IPS-15b (cell line): ENCODE data around the gene SLC35B4.
A peak's percentile ranks its signal among the peaks of the same experiment; 100 is the strongest.

Source experiments
- H3K27me3 ChIP-seq: one replicate; pipeline ENCODE4 v1.6.1; 2013; ENCODE audit warnings: low read length; ENCODE audit not compliant: control insufficient read depth, insufficient read depth
- H3K36me3 ChIP-seq: one replicate; pipeline ENCODE4 v1.6.1; 2013; ENCODE audit warnings: low read length; ENCODE audit not compliant: control insufficient read depth, insufficient read depth
- H3K4me1 ChIP-seq: one replicate; pipeline ENCODE4 v1.6.1; 2013; ENCODE audit warnings: mild to moderate bottlenecking, low read length; ENCODE audit not compliant: control insufficient read depth, insufficient read depth
- H3K4me3 ChIP-seq: one replicate; pipeline ENCODE4 v1.5.1; 2013; ENCODE audit warnings: low read depth, low read length
- H3K9ac ChIP-seq: one replicate; pipeline ENCODE4 v1.6.1; 2013; ENCODE audit warnings: low read depth, mild to moderate bottlenecking, low read length
- H3K9me3 ChIP-seq: one replicate; pipeline ENCODE4 v1.6.1; 2013; ENCODE audit warnings: mild to moderate bottlenecking, low read length; ENCODE audit not compliant: control insufficient read depth, insufficient read depth

Gene SLC35B4

DNA sequence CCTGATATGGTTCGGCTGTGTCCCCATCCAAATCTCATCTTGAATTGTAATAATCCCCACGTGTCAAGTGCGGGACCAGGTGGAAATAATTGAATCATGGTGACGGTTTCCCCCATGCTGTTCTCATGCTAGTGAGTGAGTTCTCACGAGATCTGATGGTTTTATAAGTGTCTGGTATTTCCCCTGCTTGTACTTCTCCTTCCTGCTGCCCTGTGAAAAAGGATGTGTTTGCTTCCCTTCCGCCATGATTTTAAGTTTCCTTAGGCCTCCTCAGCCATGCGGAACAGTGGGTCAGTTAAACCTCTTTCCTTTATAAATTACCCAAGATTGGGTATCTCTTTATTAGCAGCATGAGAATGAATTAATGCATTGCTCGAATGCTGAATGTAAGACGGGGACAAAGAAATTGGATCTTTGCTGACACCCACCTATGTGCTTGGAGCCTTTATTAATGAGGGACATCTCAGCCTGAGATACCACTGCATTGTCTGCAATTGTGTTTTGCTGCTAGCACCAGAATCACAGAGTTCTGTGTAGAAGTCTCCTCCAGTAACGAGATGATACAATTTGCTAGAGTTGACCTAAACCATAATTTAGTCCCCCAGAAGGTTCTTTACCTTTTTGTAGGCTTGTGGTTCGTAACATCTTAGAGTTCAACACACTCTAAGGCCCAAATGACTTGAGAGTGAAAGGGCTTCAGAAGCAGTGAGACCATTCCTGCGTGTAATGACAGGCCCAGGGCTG, 28.6 kb downstream of the SLC35B4 start:
- H3K9me3 ChIP-seq = no peaks in the 10 kb centered on the region
- H3K9ac ChIP-seq = no peak overlapping the region
- no peaks in the 10 kb centered on the region for H3K27me3 ChIP-seq
- H3K4me3 ChIP-seq = no peak overlapping the region
- peaks cover 3% of the 10 kb centered on the region for H3K4me1 ChIP-seq
- H3K36me3 ChIP-seq = no peaks in the 10 kb centered on the region

DNA sequence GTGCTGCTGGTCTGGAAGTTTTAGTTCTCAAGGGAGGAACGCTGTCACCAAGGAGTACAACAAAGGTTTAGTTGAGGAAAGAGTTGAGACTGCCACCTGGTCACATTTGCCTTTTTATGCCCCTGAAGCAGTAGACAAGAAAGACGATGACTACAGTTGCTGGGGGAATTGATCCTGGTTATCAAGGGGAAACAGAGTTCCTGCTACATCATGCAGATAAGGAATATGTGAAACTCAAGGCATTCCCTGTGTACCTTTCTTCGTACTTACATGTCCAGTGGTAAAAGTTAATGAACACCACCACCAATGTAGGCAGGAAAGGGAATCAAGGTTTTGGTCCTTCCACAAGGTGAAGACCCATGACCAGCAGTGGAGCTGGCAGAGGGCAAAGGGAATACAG, 31.8 kb downstream of the SLC35B4 start:
- H3K9ac ChIP-seq = no peak overlapping the region
- H3K27me3 ChIP-seq = no peaks in the 10 kb centered on the region
- H3K36me3 ChIP-seq = no peaks in the 10 kb centered on the region
- no peak overlapping the region for H3K4me3 ChIP-seq
- no peaks in the 10 kb centered on the region for H3K9me3 ChIP-seq
- H3K4me1 ChIP-seq = peaks cover 3% of the 10 kb centered on the region

DNA sequence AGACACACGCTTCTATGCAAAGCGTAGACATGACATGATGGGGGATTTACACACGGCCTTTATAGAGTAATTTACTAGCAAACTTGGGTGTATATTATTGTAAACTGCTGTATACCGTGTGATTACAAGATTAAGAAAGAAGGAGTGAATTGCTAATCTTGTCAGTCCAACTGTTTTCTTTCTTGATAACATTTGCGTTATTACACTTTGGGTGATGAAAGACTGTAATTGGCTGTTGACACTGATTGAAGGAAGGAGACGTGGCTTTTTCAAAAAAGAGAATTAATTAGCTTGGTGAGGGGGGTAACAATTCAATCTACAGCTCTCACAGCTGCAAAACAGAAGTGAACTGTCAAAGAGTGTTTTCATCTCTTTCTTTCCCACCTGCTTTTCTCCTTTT, 32.7 kb downstream of the SLC35B4 start:
- Histone ChIP-seq H3K4me1 (peaks cover 3% of the 10 kb centered on the region), H3K27me3 (no peaks in the 10 kb centered on the region), H3K36me3 (no peaks in the 10 kb centered on the region), H3K9me3 (no peaks in the 10 kb centered on the region), H3K4me3 (no peak overlapping the region), H3K9ac (no peak overlapping the region)

DNA sequence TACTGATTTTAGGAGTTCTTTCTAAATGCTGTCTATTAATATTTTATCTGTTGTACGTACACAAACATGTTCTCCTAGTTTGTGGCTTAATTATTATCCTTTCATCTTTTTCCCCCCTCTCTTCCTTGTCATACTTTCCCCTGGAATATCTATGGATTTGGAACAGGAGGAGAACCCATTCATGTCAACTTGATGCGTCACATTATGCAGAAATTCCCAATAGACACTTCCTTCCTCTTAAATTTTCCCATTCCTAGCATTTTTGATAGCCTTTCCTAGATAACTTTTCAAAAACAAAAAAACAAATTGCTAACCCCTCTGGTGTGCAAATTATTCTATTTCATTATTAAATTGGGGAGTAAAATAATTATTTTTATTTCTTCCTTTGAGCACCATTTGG, 36.2 kb downstream of the SLC35B4 start:
- Histone ChIP-seq H3K4me1 (no peaks in the 10 kb centered on the region), H3K4me3 (no peak overlapping the region), H3K9me3 (no peaks in the 10 kb centered on the region), H3K9ac (no peak overlapping the region), H3K27me3 (no peaks in the 10 kb centered on the region), H3K36me3 (no peaks in the 10 kb centered on the region)

DNA sequence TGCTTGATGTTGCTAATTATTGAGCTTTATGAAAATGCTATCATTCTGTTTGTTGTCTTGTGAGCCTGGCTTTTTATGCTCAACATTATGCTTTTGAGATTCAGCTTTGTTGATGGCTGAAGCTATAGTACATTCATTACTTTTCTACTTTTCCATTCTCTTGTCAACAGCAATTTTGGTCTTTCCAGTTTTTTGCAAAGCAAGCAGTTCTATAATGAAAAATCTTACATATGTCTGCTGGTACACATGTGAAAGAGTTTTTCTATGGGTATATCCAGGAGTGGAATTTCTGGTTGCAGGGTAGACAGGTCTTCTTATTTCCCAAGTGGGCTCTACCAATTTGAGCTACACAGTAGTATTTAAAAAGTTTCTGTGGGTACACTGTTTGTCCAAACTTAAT, 36.8 kb downstream of the SLC35B4 start:
- no peaks in the 10 kb centered on the region for H3K4me1 ChIP-seq
- no peaks in the 10 kb centered on the region for H3K27me3 ChIP-seq
- no peak overlapping the region for H3K4me3 ChIP-seq
- no peaks in the 10 kb centered on the region for H3K9me3 ChIP-seq
- no peak overlapping the region for H3K9ac ChIP-seq
- no peaks in the 10 kb centered on the region for H3K36me3 ChIP-seq

DNA sequence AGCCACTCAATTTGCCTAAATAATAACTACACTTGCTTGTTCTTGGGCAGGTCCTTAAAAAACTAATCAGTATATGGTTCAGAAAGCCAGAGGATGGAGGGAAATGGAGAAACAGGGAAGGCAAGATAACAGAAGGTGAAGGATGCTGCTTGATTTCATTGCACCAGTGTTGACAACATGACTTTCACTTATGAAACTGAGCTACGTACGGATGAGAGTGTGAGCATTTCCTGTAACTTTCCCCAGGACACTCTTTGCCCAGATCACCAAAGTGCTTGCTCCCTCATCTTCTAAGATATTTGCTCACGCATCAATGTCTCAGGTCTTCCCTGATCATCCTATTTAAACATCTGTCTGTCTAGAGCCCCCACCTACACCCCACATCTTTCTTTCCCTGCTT, 37.4 kb downstream of the SLC35B4 start:
- no peaks in the 10 kb centered on the region for H3K4me1 ChIP-seq
- H3K36me3 ChIP-seq = no peaks in the 10 kb centered on the region
- H3K4me3 ChIP-seq = no peak overlapping the region
- H3K9me3 ChIP-seq = no peaks in the 10 kb centered on the region
- no peaks in the 10 kb centered on the region for H3K27me3 ChIP-seq
- no peak overlapping the region for H3K9ac ChIP-seq

DNA sequence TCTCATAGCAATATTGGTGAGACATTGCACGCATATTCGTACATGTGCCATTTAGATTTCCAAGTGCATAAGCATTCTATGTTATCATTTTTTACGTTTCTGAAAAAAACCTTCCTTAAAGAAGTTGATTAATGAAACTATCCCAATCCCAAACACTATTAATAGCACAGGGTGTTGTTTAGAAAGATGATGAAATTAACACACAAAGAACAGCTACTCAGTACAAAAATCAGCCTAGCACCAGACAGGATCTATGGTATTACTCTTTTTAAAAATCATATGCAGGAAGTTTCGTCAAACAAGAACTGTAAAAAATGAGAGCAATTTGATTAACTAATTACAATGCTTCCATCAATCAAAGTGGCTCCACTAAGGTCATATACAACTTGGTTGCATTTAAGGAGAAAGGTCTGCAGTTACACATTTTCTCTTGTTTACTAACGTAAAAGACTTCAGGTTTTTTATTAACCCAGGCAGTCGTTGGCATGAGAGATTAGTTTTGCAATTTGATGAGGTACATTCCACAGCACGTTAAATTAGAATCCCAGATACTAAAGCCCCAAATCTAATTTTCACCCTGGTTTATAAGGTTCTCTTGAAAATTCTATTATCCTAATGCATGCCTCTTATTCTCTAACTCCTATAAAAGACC, 38.1 kb downstream of the SLC35B4 start:
- H3K36me3 ChIP-seq = no peaks in the 10 kb centered on the region
- H3K9me3 ChIP-seq = no peaks in the 10 kb centered on the region
- H3K9ac ChIP-seq = no peak overlapping the region
- H3K4me3 ChIP-seq = no peak overlapping the region
- H3K27me3 ChIP-seq = no peaks in the 10 kb centered on the region
- H3K4me1 ChIP-seq = no peaks in the 10 kb centered on the region

DNA sequence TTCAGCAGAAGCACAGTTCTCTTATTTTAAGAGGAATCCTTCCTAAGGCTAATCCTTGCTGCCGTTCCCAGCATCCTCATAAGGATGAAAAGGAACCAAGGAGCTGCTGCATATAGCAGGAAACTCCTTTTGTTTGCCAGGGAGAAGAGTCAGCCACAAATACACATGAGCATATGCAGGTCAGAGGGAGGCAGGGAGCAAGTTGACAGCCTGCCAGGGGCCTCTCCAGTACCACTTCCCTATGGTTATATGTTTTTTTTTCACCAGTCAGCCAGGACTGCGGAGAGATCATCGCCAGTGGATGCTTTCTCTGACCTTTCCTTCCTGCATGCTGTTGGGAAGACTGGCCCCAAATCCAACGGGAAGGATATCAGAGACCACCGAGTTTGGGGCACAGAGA, 39.8 kb downstream of the SLC35B4 start:
- H3K36me3 ChIP-seq = no peaks in the 10 kb centered on the region
- no peaks in the 10 kb centered on the region for H3K4me1 ChIP-seq
- no peaks in the 10 kb centered on the region for H3K27me3 ChIP-seq
- H3K9me3 ChIP-seq = no peaks in the 10 kb centered on the region
- peak overlapping the region; percentile 41 for H3K9ac ChIP-seq
- no peak overlapping the region for H3K4me3 ChIP-seq

DNA sequence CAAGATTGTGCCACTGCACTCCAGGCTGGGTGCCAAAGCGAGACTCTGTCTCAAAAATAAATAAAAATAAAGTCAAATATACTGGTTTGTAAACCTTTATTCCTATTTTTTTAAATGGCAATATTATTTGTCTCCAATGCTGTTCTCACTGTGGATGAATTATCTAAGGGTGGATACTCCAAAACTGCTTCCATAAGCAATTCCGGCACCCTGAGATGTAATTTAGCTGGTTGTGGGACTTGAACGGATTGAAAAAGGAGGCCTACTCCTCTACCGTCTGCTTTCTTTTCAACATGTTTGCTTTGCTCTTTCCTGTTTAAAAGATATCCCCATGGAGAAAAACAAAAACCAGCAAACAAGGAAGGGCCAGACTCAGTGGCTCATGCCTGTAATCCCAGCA, 54.4 kb downstream of the SLC35B4 start:
- H3K9me3 ChIP-seq = no peaks in the 10 kb centered on the region
- no peaks in the 10 kb centered on the region for H3K4me1 ChIP-seq
- H3K9ac ChIP-seq = no peak overlapping the region
- no peak overlapping the region for H3K4me3 ChIP-seq
- no peaks in the 10 kb centered on the region for H3K27me3 ChIP-seq
- no peaks in the 10 kb centered on the region for H3K36me3 ChIP-seq

DNA sequence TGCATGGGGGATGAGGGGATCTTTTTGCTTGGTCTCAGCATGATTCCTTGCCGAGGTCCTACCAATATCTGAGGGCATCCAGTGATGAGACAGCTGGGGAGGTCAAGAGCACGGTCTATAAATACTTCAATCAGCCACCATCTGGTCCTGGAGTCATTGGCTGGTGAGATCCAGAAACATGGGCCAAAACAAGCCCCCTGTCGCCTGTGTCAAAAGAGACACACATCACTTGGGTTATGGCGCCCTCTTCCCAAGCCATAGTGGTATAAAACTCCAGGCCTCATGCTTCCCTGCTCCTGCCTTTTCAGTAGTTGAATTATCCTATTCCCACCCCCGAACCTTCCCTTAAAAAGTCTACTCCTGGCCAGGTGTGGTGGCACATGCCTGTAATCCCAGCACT, 60.9 kb downstream of the SLC35B4 start:
- H3K4me1 ChIP-seq = no peaks in the 10 kb centered on the region
- no peaks in the 10 kb centered on the region for H3K27me3 ChIP-seq
- H3K9ac ChIP-seq = no peak overlapping the region
- H3K9me3 ChIP-seq = no peaks in the 10 kb centered on the region
- H3K4me3 ChIP-seq = no peak overlapping the region
- H3K36me3 ChIP-seq = no peaks in the 10 kb centered on the region

DNA sequence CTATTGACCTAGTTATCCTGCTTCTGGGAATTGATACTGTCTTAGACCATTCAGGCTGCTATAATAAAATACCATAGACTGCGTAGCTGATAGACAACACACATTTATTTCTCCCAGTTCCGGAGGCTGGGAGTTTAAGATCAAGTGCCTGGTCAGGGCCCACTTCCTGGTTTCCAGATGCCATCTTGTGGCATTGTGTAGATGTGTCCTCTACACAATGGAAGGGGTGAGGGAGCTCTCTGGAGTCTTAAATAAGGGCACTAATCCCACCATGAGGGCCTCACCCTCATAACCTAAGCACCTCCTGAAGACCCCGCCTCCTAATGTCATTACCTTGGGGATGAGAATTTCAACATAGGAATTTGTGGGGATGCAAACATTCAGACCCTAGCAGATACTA, 62.4 kb downstream of the SLC35B4 start:
- Histone ChIP-seq H3K9me3 (no peaks in the 10 kb centered on the region), H3K36me3 (no peaks in the 10 kb centered on the region), H3K4me1 (no peaks in the 10 kb centered on the region), H3K27me3 (no peaks in the 10 kb centered on the region), H3K4me3 (no peak overlapping the region), H3K9ac (no peak overlapping the region)

DNA sequence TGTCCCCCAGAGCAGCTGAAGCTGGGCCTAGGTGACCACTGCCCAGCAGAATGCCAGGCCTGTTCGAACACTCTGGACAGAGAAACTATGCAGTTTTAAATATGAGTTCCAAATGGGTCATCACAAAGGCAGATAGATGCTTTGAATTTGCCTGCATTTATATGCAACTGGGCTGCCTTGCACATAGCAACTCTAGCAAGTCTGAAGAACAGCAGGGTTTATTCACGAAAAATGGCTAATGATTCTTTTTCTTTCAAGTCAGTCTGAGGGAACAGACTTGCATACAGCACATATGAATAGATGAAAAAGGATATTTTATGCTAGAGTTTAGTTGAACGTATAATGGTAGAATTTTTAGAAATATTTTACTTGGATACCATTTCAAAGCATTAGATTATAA, 68.5 kb downstream of the SLC35B4 start:
- no peaks in the 10 kb centered on the region for H3K27me3 ChIP-seq
- H3K4me1 ChIP-seq = no peaks in the 10 kb centered on the region
- no peak overlapping the region for H3K4me3 ChIP-seq
- H3K9ac ChIP-seq = no peak overlapping the region
- H3K36me3 ChIP-seq = no peaks in the 10 kb centered on the region
- no peaks in the 10 kb centered on the region for H3K9me3 ChIP-seq
